Karpas-422 (cell line): Measurements from ENCODE around the gene ARHGAP10. TPM values are rescaled to one million over a fixed set of nuclear protein-coding genes. Genes with fewer than 3 reads are reported as not detected.
"Not testable (repeated sequence)": the region's sequence is repeated elsewhere in the genome, so short reads cannot be mapped to it uniquely, and the experiment has no call there.

Experiments used
- DNase-seq: peaks from one replicate; pipeline ENCODE4 v3.0.0-alpha.2; 2015
- H2AFZ ChIP-seq: fragments of 200-600 bp; sonication (generic); 2 replicates; pipeline ENCODE4 v1.6.1; 2014; ENCODE audit warnings: antibody characterized with exemption, low read length, mixed read lengths
- H3K27ac ChIP-seq: fragments of 200-600 bp; sonication (generic); 2 replicates; pipeline ENCODE4 v1.5.1; 2014; ENCODE audit warnings: mild to moderate bottlenecking, low read length, moderate library complexity
- H3K27me3 ChIP-seq: fragments of 200-600 bp; sonication (generic); 2 replicates; pipeline ENCODE4 v1.6.1; 2014; ENCODE audit warnings: low read length, mixed read lengths
- H3K36me3 ChIP-seq: fragments of 200-600 bp; sonication (generic); 2 replicates; pipeline ENCODE4 v1.6.1; 2014; ENCODE audit warnings: low read length, mixed read lengths; ENCODE audit not compliant: insufficient read depth
- H3K4me1 ChIP-seq: fragments of 200-600 bp; sonication (generic); 2 replicates; pipeline ENCODE4 v1.6.1; 2014; ENCODE audit warnings: mild to moderate bottlenecking, low read length, mixed read lengths
- H3K4me2 ChIP-seq: fragments of 200-600 bp; sonication (generic); 2 replicates; pipeline ENCODE4 v1.6.1; 2014; ENCODE audit warnings: low read length, low read depth, mild to moderate bottlenecking; ENCODE audit not compliant: poor library complexity, severe bottlenecking
- H3K4me3 ChIP-seq: fragments of 200-600 bp; sonication (generic); 2 replicates; pipeline ENCODE4 v1.5.1; 2014; ENCODE audit warnings: mild to moderate bottlenecking, antibody characterized with exemption, low read length, mixed read lengths
- H3K79me2 ChIP-seq: fragments of 200-600 bp; sonication (generic); 2 replicates; pipeline ENCODE4 v1.6.1; 2014; ENCODE audit warnings: mild to moderate bottlenecking, low read length, mixed read lengths
- H3K9ac ChIP-seq: fragments of 200-600 bp; sonication (generic); 2 replicates; pipeline ENCODE4 v1.6.0; 2014; ENCODE audit warnings: low read length
- H3K9me2 ChIP-seq: fragments of 200-600 bp; sonication (generic), shearing (Covaris generic); replicated peaks from 2 replicates; pipeline ENCODE4 v1.6.0; 2014; ENCODE audit warnings: mild to moderate bottlenecking, low read length, moderate library complexity; ENCODE audit not compliant: insufficient read depth
- H3K9me3 ChIP-seq: fragments of 300-700, 200-600 bp; sonication (generic); 2 replicates; pipeline ENCODE4 v1.6.1; 2014; ENCODE audit warnings: low read length, mixed read lengths
- H4K20me1 ChIP-seq: fragments of 200-600 bp; sonication (generic); 2 replicates; pipeline ENCODE4 v1.6.1; 2014; ENCODE audit warnings: mild to moderate bottlenecking, antibody characterized with exemption, low read length, low read depth; ENCODE audit not compliant: insufficient read depth
- total RNA-seq: library from RNA; depleted of rRNA; stranded (reverse); fragments of >200 nt; shearing (Covaris generic); gene quantifications from 2 replicates; pipeline ENCODE4 v1.2.3, GENCODE V29; 2014; ENCODE audit warnings: low replicate concordance

Gene ARHGAP10
- total RNA-seq, 1 experiment from 2014 or later, result 0.41 TPM

GRCh38 chr4:148083073-148083472, 351.2 kb downstream of the ARHGAP10 start:
- H3K36me3 ChIP-seq, H3K4me1 ChIP-seq, H3K27me3 ChIP-seq, DNase-seq, H3K9ac ChIP-seq, H3K4me2 ChIP-seq, H4K20me1 ChIP-seq, H3K9me3 ChIP-seq, H2AFZ ChIP-seq, H3K27ac ChIP-seq, H3K79me2 ChIP-seq, H3K4me3 ChIP-seq, H3K9me2 ChIP-seq: not testable (repeated sequence)

- no peak overlapping the region for H3K4me2 ChIP-seq
- no peaks in the 10 kb centered on the region for H3K79me2 ChIP-seq
These were observed 357.7 kb downstream of the ARHGAP10 start for GRCh38 chr4:148089624-148090023.

GRCh38 chr4:148090029-148090428, 358.1 kb downstream of the ARHGAP10 start:
- no peaks in the 10 kb centered on the region for H3K79me2 ChIP-seq
- H3K27ac ChIP-seq, result no peak overlapping the region
- H3K36me3 ChIP-seq, result no peaks in the 10 kb centered on the region
- no peaks in the 10 kb centered on the region for H4K20me1 ChIP-seq
- H2AFZ ChIP-seq, result no peak overlapping the region
- no peaks in the 10 kb centered on the region for H3K27me3 ChIP-seq
- H3K4me2 ChIP-seq, result no peak overlapping the region
- H3K4me1 ChIP-seq, result no peaks in the 10 kb centered on the region
- H3K9ac ChIP-seq, result no peak overlapping the region
- H3K9me3 ChIP-seq, result no peaks in the 10 kb centered on the region
- DNase-seq, result no peak
- H3K9me2 ChIP-seq, result no peaks in the 10 kb centered on the region
- H3K4me3 ChIP-seq, result no peak overlapping the region

More at GRCh38 chr4:148089624-148090023, 357.7 kb downstream of the ARHGAP10 start:
- no peak for DNase-seq
- no peaks in the 10 kb centered on the region for H3K36me3 ChIP-seq
- H3K9ac ChIP-seq, result no peak overlapping the region
- no peaks in the 10 kb centered on the region for H3K9me2 ChIP-seq
- H3K27ac ChIP-seq, result no peak overlapping the region
- H2AFZ ChIP-seq, result no peak overlapping the region
- H3K27me3 ChIP-seq, result no peaks in the 10 kb centered on the region
- no peaks in the 10 kb centered on the region for H3K4me1 ChIP-seq
- no peaks in the 10 kb centered on the region for H3K9me3 ChIP-seq
- H3K4me3 ChIP-seq, result no peak overlapping the region
- H4K20me1 ChIP-seq, result no peaks in the 10 kb centered on the region

- Histone ChIP-seq H3K9me2 (no peaks in the 10 kb centered on the region), H3K36me3 (no peaks in the 10 kb centered on the region), H3K79me2 (no peaks in the 10 kb centered on the region), H3K27ac (no peak overlapping the region), H3K4me2 (no peak overlapping the region), H3K4me1 (no peaks in the 10 kb centered on the region), H3K4me3 (no peak overlapping the region), H3K9me3 (no peaks in the 10 kb centered on the region), H2AFZ (no peak overlapping the region), H3K9ac (no peak overlapping the region), H4K20me1 (no peaks in the 10 kb centered on the region), H3K27me3 (no peaks in the 10 kb centered on the region)
- DNase-seq, result no peak
These were observed 358.9 kb downstream of the ARHGAP10 start for GRCh38 chr4:148090503-148091476.

GRCh38 chr4:148091896-148092295, 360.0 kb downstream of the ARHGAP10 start:
- Histone ChIP-seq H3K4me2 (no peak overlapping the region), H4K20me1 (no peaks in the 10 kb centered on the region), H3K4me1 (no peaks in the 10 kb centered on the region), H3K9me3 (no peaks in the 10 kb centered on the region), H3K36me3 (no peaks in the 10 kb centered on the region), H3K9me2 (no peaks in the 10 kb centered on the region), H3K27me3 (no peaks in the 10 kb centered on the region), H3K27ac (no peak overlapping the region), H3K79me2 (no peaks in the 10 kb centered on the region), H2AFZ (no peak overlapping the region), H3K4me3 (no peak overlapping the region), H3K9ac (no peak overlapping the region)
- DNase-seq, result no peak

GRCh38 chr4:148092316-148093014, 360.6 kb downstream of the ARHGAP10 start:
- Histone ChIP-seq H4K20me1 (no peaks in the 10 kb centered on the region), H3K36me3 (no peaks in the 10 kb centered on the region), H3K4me3 (no peak overlapping the region), H3K79me2 (no peaks in the 10 kb centered on the region), H3K9ac (no peak overlapping the region), H3K4me2 (no peak overlapping the region), H2AFZ (no peak overlapping the region), H3K9me3 (no peaks in the 10 kb centered on the region), H3K27me3 (no peaks in the 10 kb centered on the region), H3K27ac (no peak overlapping the region), H3K4me1 (no peaks in the 10 kb centered on the region), H3K9me2 (no peaks in the 10 kb centered on the region)
- DNase-seq, result no peak

- no peaks in the 10 kb centered on the region for H3K27me3 ChIP-seq
- H3K9me2 ChIP-seq, result no peaks in the 10 kb centered on the region
- no peak overlapping the region for H2AFZ ChIP-seq
- H3K4me2 ChIP-seq, result no peak overlapping the region
- H3K9ac ChIP-seq, result no peak overlapping the region
- no peaks in the 10 kb centered on the region for H4K20me1 ChIP-seq
- H3K9me3 ChIP-seq, result no peaks in the 10 kb centered on the region
- H3K27ac ChIP-seq, result no peak overlapping the region
- no peaks in the 10 kb centered on the region for H3K79me2 ChIP-seq
- no peak overlapping the region for H3K4me3 ChIP-seq
- DNase-seq, result no peak
- no peaks in the 10 kb centered on the region for H3K4me1 ChIP-seq
- H3K36me3 ChIP-seq, result no peaks in the 10 kb centered on the region
These were observed 361.2 kb downstream of the ARHGAP10 start for GRCh38 chr4:148093065-148093464.

- no peak overlapping the region for H3K27ac ChIP-seq
- H3K9me3 ChIP-seq, result no peaks in the 10 kb centered on the region
- no peaks in the 10 kb centered on the region for H3K36me3 ChIP-seq
- no peak overlapping the region for H3K9ac ChIP-seq
- no peaks in the 10 kb centered on the region for H3K79me2 ChIP-seq
- H3K9me2 ChIP-seq, result no peaks in the 10 kb centered on the region
- no peak overlapping the region for H3K4me2 ChIP-seq
- H3K4me3 ChIP-seq, result no peak overlapping the region
- H4K20me1 ChIP-seq, result no peaks in the 10 kb centered on the region
- no peaks in the 10 kb centered on the region for H3K4me1 ChIP-seq
- no peaks in the 10 kb centered on the region for H3K27me3 ChIP-seq
- H2AFZ ChIP-seq, result no peak overlapping the region
- DNase-seq, result no peak
These were observed 362.3 kb downstream of the ARHGAP10 start for GRCh38 chr4:148094149-148094548.
